ENCODE measurements around the gene SCAI. TPM values are rescaled to one million over a fixed set of nuclear protein-coding genes. Genes with fewer than 3 reads are reported as not detected.

Gene SCAI
- total and polyA plus RNA-seq, 2 of the 4 experiments (the other 2 are of a cell fraction), result 3.6 to 14.5 TPM

DNA sequence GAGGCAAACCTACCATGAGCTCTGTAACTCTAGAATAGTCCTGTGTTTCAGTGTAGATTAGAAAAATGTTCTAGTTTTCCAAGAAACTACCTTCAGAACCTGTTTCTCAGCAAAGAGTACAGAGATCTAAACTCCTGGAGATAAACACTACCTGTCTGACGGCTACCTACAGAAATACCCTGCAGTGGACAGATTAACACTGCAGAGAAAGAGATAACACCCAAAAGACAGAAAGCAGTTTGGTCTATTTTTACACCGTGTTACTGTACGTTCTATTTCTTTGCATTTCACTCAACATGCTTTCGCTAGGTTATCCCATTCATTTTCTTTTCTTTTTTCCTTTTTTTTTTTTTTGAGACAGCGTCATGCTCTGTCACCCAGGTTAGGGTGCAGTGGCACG lies 11.6 kb downstream of the SCAI start:
- H3K4ac ChIP-seq (ENCODE audit: low read depth, low read length), result no peak overlapping the region
- no peak overlapping the region for H2AK5ac ChIP-seq (ENCODE audit: low read depth, low read length)
- no peak overlapping the region for H3K27ac ChIP-seq (ENCODE audit: insufficient read depth, low read length)
- no peak overlapping the region for H3K18ac ChIP-seq (ENCODE audit: low read depth, low read length)
- no peak overlapping the region for H2AK9ac ChIP-seq (replicated peaks; ENCODE audit: low read depth, low read length, poor library complexity)
- H3K14ac ChIP-seq (replicated peaks; ENCODE audit: low read depth, low read length), result no peak overlapping the region
- H4K5ac ChIP-seq (ENCODE audit: low read depth, low read length), result no peak overlapping the region
- no peak overlapping the region for H3K23ac ChIP-seq (ENCODE audit: low read depth, low read length)
- H4K20me1 ChIP-seq (ENCODE audit: insufficient read depth, low read length), result peaks cover 10% of the 10 kb centered on the region; the same call in 1 of the 2 replicates
- H2BK5ac ChIP-seq (ENCODE audit: low read depth, low read length, poor library complexity, severe bottlenecking), result no peak overlapping the region
- intact Hi-C loops (cut with micrococcal nuclease) (no loop called here), dilution Hi-C loops (cut with HindIII; ENCODE audit: low sequenced_read_pairs, unreplicated experiment) (no loop called here), in situ Hi-C loops (cut with MboI; ENCODE audit: low sequenced_read_pairs) (no loop called here)
- ChIA-PET CTCF (no interaction called here), POLR2A (ENCODE audit: unreplicated experiment) (no interaction called here)
- TF ChIP-seq RAD21 (IDR thresholded peaks at IDR 0.05; ENCODE audit: low read length), result no peak
- TF ChIP-seq RFX5 (IDR thresholded peaks at IDR 0.05; ENCODE audit: low read depth, low read length), result no peak
- TF ChIP-seq MAZ (IDR thresholded peaks at IDR 0.05; ENCODE audit: borderline replicate concordance, low read depth, low read length), result no peak
- TF ChIP-seq, protein P1, sequence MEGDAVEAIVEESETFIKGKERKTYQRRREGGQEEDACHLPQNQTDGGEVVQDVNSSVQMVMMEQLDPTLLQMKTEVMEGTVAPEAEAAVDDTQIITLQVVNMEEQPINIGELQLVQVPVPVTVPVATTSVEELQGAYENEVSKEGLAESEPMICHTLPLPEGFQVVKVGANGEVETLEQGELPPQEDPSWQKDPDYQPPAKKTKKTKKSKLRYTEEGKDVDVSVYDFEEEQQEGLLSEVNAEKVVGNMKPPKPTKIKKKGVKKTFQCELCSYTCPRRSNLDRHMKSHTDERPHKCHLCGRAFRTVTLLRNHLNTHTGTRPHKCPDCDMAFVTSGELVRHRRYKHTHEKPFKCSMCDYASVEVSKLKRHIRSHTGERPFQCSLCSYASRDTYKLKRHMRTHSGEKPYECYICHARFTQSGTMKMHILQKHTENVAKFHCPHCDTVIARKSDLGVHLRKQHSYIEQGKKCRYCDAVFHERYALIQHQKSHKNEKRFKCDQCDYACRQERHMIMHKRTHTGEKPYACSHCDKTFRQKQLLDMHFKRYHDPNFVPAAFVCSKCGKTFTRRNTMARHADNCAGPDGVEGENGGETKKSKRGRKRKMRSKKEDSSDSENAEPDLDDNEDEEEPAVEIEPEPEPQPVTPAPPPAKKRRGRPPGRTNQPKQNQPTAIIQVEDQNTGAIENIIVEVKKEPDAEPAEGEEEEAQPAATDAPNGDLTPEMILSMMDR (conservative IDR thresholded peaks at IDR 0.05; ENCODE audit: low read depth, low read length), result no peak
- no peak for TF ChIP-seq POLR2A (IDR thresholded peaks at IDR 0.05; ENCODE audit: low read depth, low read length)
- no peak for TF ChIP-seq SMC3 (IDR thresholded peaks at IDR 0.05; ENCODE audit: low read depth, low read length)
- no peak overlapping the region for H3K9ac ChIP-seq (ENCODE audit: low read depth, low read length)
- H4K91ac ChIP-seq (ENCODE audit: insufficient read depth, low read depth, low read length), result no peak overlapping the region
- BruUV-seq (replicated peaks), result no TSS peak
- H3K9me3 ChIP-seq (ENCODE audit: control insufficient read depth, insufficient read depth, low read length), result no peaks in the 10 kb centered on the region
- H2BK120ac ChIP-seq (ENCODE audit: low read depth, low read length), result no peak overlapping the region
- H2BK15ac ChIP-seq (ENCODE audit: low read depth, low read length), result no peak overlapping the region
- no peak overlapping the region for H2BK20ac ChIP-seq (ENCODE audit: low read depth, low read length)
- no peak for DNase-seq
- H2AFZ ChIP-seq (replicated peaks; ENCODE audit: low read length, poor library complexity), result no peak overlapping the region
- no peak overlapping the region for H4K8ac ChIP-seq (ENCODE audit: low read depth in 2 of 2, low read length in 2 of 2)
- H3K36me3 ChIP-seq (ENCODE audit: control insufficient read depth, insufficient read depth, low read length), result no peaks in the 10 kb centered on the region
- H3K4me1 ChIP-seq (ENCODE audit: control insufficient read depth, insufficient read depth, low read length), result peaks cover 7% of the 10 kb centered on the region
- no peak for ATAC-seq (ENCODE audit: low read depth)
- H3K27me3 ChIP-seq (ENCODE audit: control insufficient read depth, insufficient read depth, low read length), result no peaks in the 10 kb centered on the region
- no peak overlapping the region for H3K56ac ChIP-seq (ENCODE audit: extremely low read depth, insufficient read depth, low read length)
- H3K79me1 ChIP-seq (ENCODE audit: low read depth in 1 of 2, low read length in 2 of 2), result peaks cover 22 to 60% of the 10 kb centered on the region in 2 experiments; a peak in 3 of 4 replicates
- no peak overlapping the region for H3K4me3 ChIP-seq (ENCODE audit: insufficient read depth, low read depth, low read length)
- 100% methylated on average over 4 of the region's 6 CpGs; no CpG with 5 or more reads in 1 of the 2 experiments for WGBS, 2 experiments (ENCODE audit: extremely low coverage in 2 of 2, insufficient read length in 1 of 2)
- H3K4me2 ChIP-seq (ENCODE audit: low read depth, low read length), result no peak overlapping the region
- no peaks in the 10 kb centered on the region for H3K9me1 ChIP-seq (ENCODE audit: insufficient read depth, low read length)
